ENCODE results near the gene DNAH14. TPM values are rescaled to one million over a fixed set of nuclear protein-coding genes. Genes with fewer than 3 reads are reported as not detected.

DNAH14 gene
- total and polyA plus RNA-seq, 2 of the 13 experiments (the other 11 are each of a cell fraction or from before 2014, with no cell fraction given): 4.5 to 27.5 TPM

DNA sequence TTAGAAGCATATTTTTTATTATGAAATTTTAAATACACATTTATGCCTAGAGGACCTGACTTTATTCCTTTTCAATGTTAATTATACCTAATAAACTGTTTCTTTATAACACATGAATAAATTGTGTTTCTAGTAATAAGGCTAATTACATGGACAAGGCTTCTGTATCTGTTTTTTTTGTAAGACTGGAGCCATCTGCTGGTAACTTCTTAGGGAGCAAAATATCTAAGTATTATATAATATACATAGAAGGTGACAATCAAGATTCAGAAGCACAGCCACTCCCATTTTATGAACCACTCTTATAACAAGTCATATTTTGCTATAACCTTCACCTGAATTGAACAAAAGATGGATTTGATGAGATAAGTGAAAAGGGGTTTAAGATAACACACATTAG lies 414.1 kb downstream of the DNAH14 start (continued):
- TF ChIP-seq ZFYVE20 (CRISPR knock-in tag; IDR thresholded peaks at IDR 0.05; ENCODE audit: borderline replicate concordance, low read depth): no peak
- TF ChIP-seq, protein P1, sequence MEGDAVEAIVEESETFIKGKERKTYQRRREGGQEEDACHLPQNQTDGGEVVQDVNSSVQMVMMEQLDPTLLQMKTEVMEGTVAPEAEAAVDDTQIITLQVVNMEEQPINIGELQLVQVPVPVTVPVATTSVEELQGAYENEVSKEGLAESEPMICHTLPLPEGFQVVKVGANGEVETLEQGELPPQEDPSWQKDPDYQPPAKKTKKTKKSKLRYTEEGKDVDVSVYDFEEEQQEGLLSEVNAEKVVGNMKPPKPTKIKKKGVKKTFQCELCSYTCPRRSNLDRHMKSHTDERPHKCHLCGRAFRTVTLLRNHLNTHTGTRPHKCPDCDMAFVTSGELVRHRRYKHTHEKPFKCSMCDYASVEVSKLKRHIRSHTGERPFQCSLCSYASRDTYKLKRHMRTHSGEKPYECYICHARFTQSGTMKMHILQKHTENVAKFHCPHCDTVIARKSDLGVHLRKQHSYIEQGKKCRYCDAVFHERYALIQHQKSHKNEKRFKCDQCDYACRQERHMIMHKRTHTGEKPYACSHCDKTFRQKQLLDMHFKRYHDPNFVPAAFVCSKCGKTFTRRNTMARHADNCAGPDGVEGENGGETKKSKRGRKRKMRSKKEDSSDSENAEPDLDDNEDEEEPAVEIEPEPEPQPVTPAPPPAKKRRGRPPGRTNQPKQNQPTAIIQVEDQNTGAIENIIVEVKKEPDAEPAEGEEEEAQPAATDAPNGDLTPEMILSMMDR (CRISPR knock-in tag; IDR thresholded peaks at IDR 0.05): peak; percentile 40
- no peak for TF ChIP-seq ZNF556 (CRISPR knock-in tag; IDR thresholded peaks at IDR 0.05; ENCODE audit: borderline replicate concordance)
- no peak for TF ChIP-seq ATAD3A (CRISPR knock-in tag; IDR thresholded peaks at IDR 0.05)
- TF ChIP-seq, protein P2, sequence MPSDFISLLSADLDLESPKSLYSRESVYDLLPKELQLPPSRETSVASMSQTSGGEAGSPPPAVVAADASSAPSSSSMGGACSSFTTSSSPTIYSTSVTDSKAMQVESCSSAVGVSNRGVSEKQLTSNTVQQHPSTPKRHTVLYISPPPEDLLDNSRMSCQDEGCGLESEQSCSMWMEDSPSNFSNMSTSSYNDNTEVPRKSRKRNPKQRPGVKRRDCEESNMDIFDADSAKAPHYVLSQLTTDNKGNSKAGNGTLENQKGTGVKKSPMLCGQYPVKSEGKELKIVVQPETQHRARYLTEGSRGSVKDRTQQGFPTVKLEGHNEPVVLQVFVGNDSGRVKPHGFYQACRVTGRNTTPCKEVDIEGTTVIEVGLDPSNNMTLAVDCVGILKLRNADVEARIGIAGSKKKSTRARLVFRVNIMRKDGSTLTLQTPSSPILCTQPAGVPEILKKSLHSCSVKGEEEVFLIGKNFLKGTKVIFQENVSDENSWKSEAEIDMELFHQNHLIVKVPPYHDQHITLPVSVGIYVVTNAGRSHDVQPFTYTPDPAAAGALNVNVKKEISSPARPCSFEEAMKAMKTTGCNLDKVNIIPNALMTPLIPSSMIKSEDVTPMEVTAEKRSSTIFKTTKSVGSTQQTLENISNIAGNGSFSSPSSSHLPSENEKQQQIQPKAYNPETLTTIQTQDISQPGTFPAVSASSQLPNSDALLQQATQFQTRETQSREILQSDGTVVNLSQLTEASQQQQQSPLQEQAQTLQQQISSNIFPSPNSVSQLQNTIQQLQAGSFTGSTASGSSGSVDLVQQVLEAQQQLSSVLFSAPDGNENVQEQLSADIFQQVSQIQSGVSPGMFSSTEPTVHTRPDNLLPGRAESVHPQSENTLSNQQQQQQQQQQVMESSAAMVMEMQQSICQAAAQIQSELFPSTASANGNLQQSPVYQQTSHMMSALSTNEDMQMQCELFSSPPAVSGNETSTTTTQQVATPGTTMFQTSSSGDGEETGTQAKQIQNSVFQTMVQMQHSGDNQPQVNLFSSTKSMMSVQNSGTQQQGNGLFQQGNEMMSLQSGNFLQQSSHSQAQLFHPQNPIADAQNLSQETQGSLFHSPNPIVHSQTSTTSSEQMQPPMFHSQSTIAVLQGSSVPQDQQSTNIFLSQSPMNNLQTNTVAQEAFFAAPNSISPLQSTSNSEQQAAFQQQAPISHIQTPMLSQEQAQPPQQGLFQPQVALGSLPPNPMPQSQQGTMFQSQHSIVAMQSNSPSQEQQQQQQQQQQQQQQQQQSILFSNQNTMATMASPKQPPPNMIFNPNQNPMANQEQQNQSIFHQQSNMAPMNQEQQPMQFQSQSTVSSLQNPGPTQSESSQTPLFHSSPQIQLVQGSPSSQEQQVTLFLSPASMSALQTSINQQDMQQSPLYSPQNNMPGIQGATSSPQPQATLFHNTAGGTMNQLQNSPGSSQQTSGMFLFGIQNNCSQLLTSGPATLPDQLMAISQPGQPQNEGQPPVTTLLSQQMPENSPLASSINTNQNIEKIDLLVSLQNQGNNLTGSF (CRISPR knock-in tag; IDR thresholded peaks at IDR 0.05): no peak

DNA sequence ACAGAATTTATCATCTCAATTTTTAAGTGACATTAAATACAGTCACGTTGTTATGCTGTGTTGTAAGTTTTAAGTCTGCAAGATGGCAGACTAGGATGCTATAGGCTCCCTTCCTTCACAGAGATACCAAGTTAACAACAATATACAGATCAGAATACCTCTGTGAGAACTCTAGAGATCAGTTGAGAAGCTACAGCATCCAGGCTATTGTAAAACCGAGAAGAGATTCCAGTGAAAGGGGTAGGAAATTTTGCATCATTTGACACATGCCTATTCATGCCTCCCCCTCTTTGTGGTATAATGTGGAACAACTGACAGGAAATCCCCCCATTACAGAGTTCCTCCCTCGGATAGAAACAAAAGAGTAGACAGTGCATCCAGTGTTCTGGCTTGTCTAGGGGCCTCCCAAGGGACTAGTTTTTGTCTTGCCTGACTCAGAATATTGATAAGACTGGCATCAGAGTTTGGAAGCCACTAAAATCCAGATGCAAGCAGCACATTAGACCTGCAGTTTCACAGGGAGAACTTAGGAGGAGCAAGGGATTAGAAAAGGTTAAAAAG lies 417.7 kb downstream of the DNAH14 start:
- no peaks in the 10 kb centered on the region for H3K79me2 ChIP-seq (ENCODE audit: insufficient read depth, low read length)
- FAIRE-seq (no peak), DNase-seq (ENCODE audit: low spot score) (no peak), ATAC-seq (no peak)
- no peak overlapping the region for H2AFZ ChIP-seq (ENCODE audit: low read length)
- no peaks in the 10 kb centered on the region for H3K27me3 ChIP-seq (ENCODE audit: control insufficient read depth in 1 of 2, insufficient read depth in 2 of 2, low read length in 2 of 2)
- no peaks in the 10 kb centered on the region for H4K20me1 ChIP-seq (ENCODE audit: insufficient read depth, low read length)
- H3K4me2 ChIP-seq (ENCODE audit: low read depth, low read length): no peak overlapping the region
- H3K9me3 ChIP-seq (ENCODE audit: low read length): no peaks in the 10 kb centered on the region
- no peak overlapping the region for H3K9ac ChIP-seq (ENCODE audit: insufficient read depth, low read depth, low read length)
- H3K27ac ChIP-seq (ENCODE audit: extremely low read length, insufficient read depth, low read length): no peak overlapping the region
- no peaks in the 10 kb centered on the region for H3K4me1 ChIP-seq (ENCODE audit: insufficient read depth, low read length)
- in situ Hi-C loops (cut with HindIII; ENCODE audit: extremely low pct_ligation_motif_present, low pct_unique_long_range_greater_than_20kb) (no loop called here), intact Hi-C loops (cut with micrococcal nuclease; ENCODE audit: unreplicated experiment) (no loop called here)
- ChIA-PET CTCF (ENCODE audit: low intra/inter-chr PET ratio, low total read pairs) (no interaction called here), POLR2A (no interaction called here)
- no peak overlapping the region for H3K4me3 ChIP-seq (replicated peaks in 1 of 3; ENCODE audit: insufficient read depth in 1 of 3, low read depth in 2 of 3, low read length in 3 of 3)
- H3K36me3 ChIP-seq (replicated peaks in 1 of 2; ENCODE audit: control insufficient read depth in 1 of 2, insufficient read depth in 2 of 2, low read length in 2 of 2): no peaks in the 10 kb centered on the region
- no TSS peak for BruUV-seq (replicated peaks)
- WGBS (ENCODE audit: low lambda C conversion rate): 0% methylated on average over 3 of the region's 3 CpGs
- no peak for TF ChIP-seq CREM (IDR thresholded peaks at IDR 0.05)
- no peak for TF ChIP-seq CREM (CRISPR knock-in tag; IDR thresholded peaks at IDR 0.05)
- TF ChIP-seq KLF13 (CRISPR knock-in tag; IDR thresholded peaks at IDR 0.05): no peak
- TF ChIP-seq ZNF547 (CRISPR knock-in tag; IDR thresholded peaks at IDR 0.05): no peak
- TF ChIP-seq, protein P3, sequence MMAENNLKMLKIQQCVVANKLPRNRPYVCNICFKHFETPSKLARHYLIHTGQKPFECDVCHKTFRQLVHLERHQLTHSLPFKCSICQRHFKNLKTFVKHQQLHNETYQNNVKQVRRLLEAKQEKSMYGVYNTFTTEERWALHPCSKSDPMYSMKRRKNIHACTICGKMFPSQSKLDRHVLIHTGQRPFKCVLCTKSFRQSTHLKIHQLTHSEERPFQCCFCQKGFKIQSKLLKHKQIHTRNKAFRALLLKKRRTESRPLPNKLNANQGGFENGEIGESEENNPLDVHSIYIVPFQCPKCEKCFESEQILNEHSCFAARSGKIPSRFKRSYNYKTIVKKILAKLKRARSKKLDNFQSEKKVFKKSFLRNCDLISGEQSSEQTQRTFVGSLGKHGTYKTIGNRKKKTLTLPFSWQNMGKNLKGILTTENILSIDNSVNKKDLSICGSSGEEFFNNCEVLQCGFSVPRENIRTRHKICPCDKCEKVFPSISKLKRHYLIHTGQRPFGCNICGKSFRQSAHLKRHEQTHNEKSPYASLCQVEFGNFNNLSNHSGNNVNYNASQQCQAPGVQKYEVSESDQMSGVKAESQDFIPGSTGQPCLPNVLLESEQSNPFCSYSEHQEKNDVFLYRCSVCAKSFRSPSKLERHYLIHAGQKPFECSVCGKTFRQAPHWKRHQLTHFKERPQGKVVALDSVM (CRISPR knock-in tag; IDR thresholded peaks at IDR 0.05): no peak
- TF ChIP-seq, protein P4, sequence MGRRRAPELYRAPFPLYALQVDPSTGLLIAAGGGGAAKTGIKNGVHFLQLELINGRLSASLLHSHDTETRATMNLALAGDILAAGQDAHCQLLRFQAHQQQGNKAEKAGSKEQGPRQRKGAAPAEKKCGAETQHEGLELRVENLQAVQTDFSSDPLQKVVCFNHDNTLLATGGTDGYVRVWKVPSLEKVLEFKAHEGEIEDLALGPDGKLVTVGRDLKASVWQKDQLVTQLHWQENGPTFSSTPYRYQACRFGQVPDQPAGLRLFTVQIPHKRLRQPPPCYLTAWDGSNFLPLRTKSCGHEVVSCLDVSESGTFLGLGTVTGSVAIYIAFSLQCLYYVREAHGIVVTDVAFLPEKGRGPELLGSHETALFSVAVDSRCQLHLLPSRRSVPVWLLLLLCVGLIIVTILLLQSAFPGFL (CRISPR knock-in tag; IDR thresholded peaks at IDR 0.05): no peak
- no peak for TF ChIP-seq ARHGAP35 (CRISPR knock-in tag; IDR thresholded peaks at IDR 0.05; ENCODE audit: borderline replicate concordance)
- TF ChIP-seq TCF12 (IDR thresholded peaks at IDR 0.05): no peak
- no peak for TF ChIP-seq TCF12 (CRISPR knock-in tag; IDR thresholded peaks at IDR 0.05)
